H9 (cell line): Measurements from ENCODE around the gene TAGLN2. TPM values are rescaled to one million over a fixed set of nuclear protein-coding genes. Genes with fewer than 3 reads are reported as not detected.

Source experiments
- DNase-seq: peaks from one replicate; pipeline ENCODE4 v3.0.0-alpha.2; 2017
- H2AFZ ChIP-seq: one replicate; pipeline ENCODE4 v1.6.1; 2013; ENCODE audit warnings: mild to moderate bottlenecking, low read length, control low read depth, moderate library complexity
- H2AK5ac ChIP-seq: 2 replicates; pipeline ENCODE4 v1.6.1; 2013; ENCODE audit warnings: low read length, control low read depth, mixed read lengths; ENCODE audit not compliant: insufficient read length
- H2BK120ac ChIP-seq: one replicate; pipeline ENCODE4 v1.6.1; 2013; ENCODE audit warnings: low read depth, mild to moderate bottlenecking, low read length, control low read depth, inconsistent platforms; ENCODE audit not compliant: poor library complexity, severe bottlenecking
- H2BK12ac ChIP-seq: 2 replicates; pipeline ENCODE4 v1.6.1; 2013; ENCODE audit warnings: low read length, control low read depth, mixed read lengths, low read depth; ENCODE audit not compliant: insufficient read length
- H2BK15ac ChIP-seq: 2 replicates; pipeline ENCODE4 v1.6.1; 2013; ENCODE audit warnings: low read depth, low read length, control low read depth
- H2BK20ac ChIP-seq: one replicate; pipeline ENCODE4 v1.6.1; 2013; ENCODE audit warnings: low read depth, mild to moderate bottlenecking, low read length, control low read depth, inconsistent platforms; ENCODE audit not compliant: poor library complexity, severe bottlenecking
- H2BK5ac ChIP-seq: 2 replicates; pipeline ENCODE4 v1.6.1; 2013; ENCODE audit warnings: low read length, control low read depth, mixed read lengths; ENCODE audit not compliant: insufficient read length
- H3K14ac ChIP-seq: 2 replicates; pipeline ENCODE4 v1.6.1; 2013; ENCODE audit warnings: low read length, control low read depth; ENCODE audit not compliant: insufficient read depth
- H3K18ac ChIP-seq: 2 replicates; pipeline ENCODE4 v1.6.1; 2013; ENCODE audit warnings: low read depth, mild to moderate bottlenecking, mixed read lengths, low read length, control low read depth; ENCODE audit not compliant: insufficient read length
- H3K23ac ChIP-seq: 2 replicates; pipeline ENCODE4 v1.6.1; 2013; ENCODE audit warnings: low read length, control low read depth, mixed read lengths, low read depth; ENCODE audit not compliant: insufficient read length
- H3K23me2 ChIP-seq: 2 replicates; pipeline ENCODE4 v1.6.1; 2013; ENCODE audit warnings: low read depth, mild to moderate bottlenecking, mixed read lengths, low read length, control low read depth; ENCODE audit not compliant: insufficient read length, poor library complexity, severe bottlenecking
- H3K27ac ChIP-seq: 2 replicates; pipeline ENCODE4 v1.5.1; 2013; ENCODE audit warnings: low read length, control low read depth, mixed read lengths, low read depth; ENCODE audit not compliant: insufficient read length
- H3K27me3 ChIP-seq: 2 replicates; pipeline ENCODE4 v1.6.1; 2013; ENCODE audit warnings: low read length, control low read depth, inconsistent platforms; ENCODE audit not compliant: insufficient read depth
- H3K4ac ChIP-seq: 2 replicates; pipeline ENCODE4 v1.6.1; 2013; ENCODE audit warnings: low read depth, mild to moderate bottlenecking, control low read depth, inconsistent platforms, low read length, moderate library complexity
- H3K4me1 ChIP-seq: 2 replicates; pipeline ENCODE4 v1.6.1; 2013; ENCODE audit warnings: low read length, control low read depth, inconsistent platforms; ENCODE audit not compliant: insufficient read depth
- H3K4me2 ChIP-seq: 2 replicates; pipeline ENCODE4 v1.6.1; 2013; ENCODE audit warnings: low read length, control low read depth, mixed read lengths; ENCODE audit not compliant: insufficient read length, insufficient read depth
- H3K56ac ChIP-seq: 2 replicates; pipeline ENCODE4 v1.6.1; 2013; ENCODE audit warnings: low read depth, mild to moderate bottlenecking, mixed read lengths, low read length, control low read depth; ENCODE audit not compliant: insufficient read length
- H3K79me1 ChIP-seq: 2 replicates; pipeline ENCODE4 v1.6.1; 2013; ENCODE audit warnings: low read depth, mild to moderate bottlenecking, moderate library complexity, low read length, control low read depth, inconsistent platforms; ENCODE audit not compliant: insufficient read depth, poor library complexity, severe bottlenecking
- H3K79me2 ChIP-seq: 2 replicates; pipeline ENCODE4 v1.6.1; 2013; ENCODE audit warnings: low read length, control low read depth, inconsistent platforms; ENCODE audit not compliant: insufficient read depth
- H3K9ac ChIP-seq: 2 replicates; pipeline ENCODE4 v1.6.1; 2013; ENCODE audit warnings: low read length, control low read depth, mixed read lengths; ENCODE audit not compliant: insufficient read length; ENCODE audit errors: extremely low read depth
- H3K9me3 ChIP-seq: one replicate; pipeline ENCODE4 v1.6.1; 2013; ENCODE audit warnings: low read depth, low read length, inconsistent platforms; ENCODE audit not compliant: control insufficient read depth
- H3T11ph ChIP-seq: one replicate; pipeline ENCODE4 v1.6.1; 2013; ENCODE audit warnings: mild to moderate bottlenecking, low read length, control low read depth, inconsistent platforms
- H4K20me1 ChIP-seq: one replicate; pipeline ENCODE4 v1.6.1; 2013; ENCODE audit not compliant: control insufficient read depth, insufficient read length, insufficient read depth
- H4K5ac ChIP-seq: 2 replicates; pipeline ENCODE4 v1.6.1; 2013; ENCODE audit warnings: low read depth, mild to moderate bottlenecking, mixed read lengths, low read length, control low read depth; ENCODE audit not compliant: insufficient read length
- H4K8ac ChIP-seq: replicated peaks from 2 replicates; pipeline ENCODE4 v1.6.1; 2013; ENCODE audit warnings: low read length, control low read depth, mixed read lengths, low read depth; ENCODE audit not compliant: insufficient read length
- H4K91ac ChIP-seq: 2 replicates; pipeline ENCODE4 v1.6.1; 2013; ENCODE audit warnings: low read depth, mild to moderate bottlenecking, moderate library complexity, mixed read lengths, low read length, control low read depth; ENCODE audit not compliant: insufficient read length
- H3K27ac Mint-ChIP-seq, 3 experiments: 2 replicates in 2 of 3; 3 replicates in 1 of 3; pipeline ENCODE4 v1.8.0; 2020 to 2021; ENCODE audit warnings: mixed read lengths in 3 of 3, mild to moderate bottlenecking in 1 of 3, moderate library complexity in 1 of 3
- H3K27me3 Mint-ChIP-seq: 2 replicates; pipeline ENCODE4 v1.8.0; 2021; ENCODE audit warnings: low read depth, mild to moderate bottlenecking, moderate library complexity, mixed read lengths
- H3K36me3 Mint-ChIP-seq, 3 experiments: 2 replicates in 2 of 3; 3 replicates in 1 of 3; pipeline ENCODE4 v1.8.0; 2020 to 2021; ENCODE audit warnings: low read depth in 3 of 3, mixed read lengths in 3 of 3; ENCODE audit not compliant: insufficient read depth in 1 of 3
- H3K4me1 Mint-ChIP-seq, 2 experiments: 2 replicates each; pipeline ENCODE4 v1.8.0; 2020; ENCODE audit warnings: mixed read lengths in 2 of 2
- H3K4me3 Mint-ChIP-seq, 2 experiments: 2 replicates in 1 of 2; 3 replicates in 1 of 2; pipeline ENCODE4 v1.8.0; 2020 to 2021; ENCODE audit warnings: mild to moderate bottlenecking in 2 of 2, mixed read lengths in 2 of 2, moderate library complexity in 1 of 2
- H3K9me3 Mint-ChIP-seq, 2 experiments: 2 replicates in 1 of 2; 3 replicates in 1 of 2; pipeline ENCODE4 v1.8.0; 2020; ENCODE audit warnings: mild to moderate bottlenecking in 2 of 2, mixed read lengths in 2 of 2, moderate library complexity in 1 of 2
- CTCF ChIP-seq: fragments of 200-600 bp; sonication (generic); conservative IDR thresholded peaks from 3 replicates; pipeline ENCODE4 v1.8.0; 2021; ENCODE audit warnings: antibody characterized with exemption, mild to moderate bottlenecking
- WGBS: extraction: QIAGEN DNeasy Blood & Tissue Kit; methylation state at CpG from one replicate; pipeline ENCODE4 v1.1.7; 2013; ENCODE audit warnings: missing lambda C conversion rate, low lambda C conversion rate, mixed read lengths; ENCODE audit not compliant: insufficient read length; ENCODE audit errors: extremely low coverage; 5-methylcytosine and 5-hydroxymethylcytosine counted together
- total RNA-seq: library from RNA; stranded (reverse); gene quantifications from 2 replicates; pipeline ENCODE4 v1.2.1, GENCODE V29; 2021

Gene TAGLN2
- total RNA-seq, 1 experiment from 2014 or later = 76.7 TPM

GRCh38 chr1:159913451-159914192, 11.7 kb downstream of the TAGLN2 start:
- no peaks in the 10 kb centered on the region for H3K9me3 ChIP-seq
- Mint-ChIP-seq H3K27me3 (no peaks in the 10 kb centered on the region), H3K4me3 (peak overlapping the region; percentile 5 to 29; a peak in 3 of 5 replicates), H3K4me1 (peaks cover 68 to 69% of the 10 kb centered on the region in 2 experiments), H3K9me3 (no peaks in the 10 kb centered on the region; a peak in 1 of 5 replicates), H3K27ac (peak overlapping the region; percentile 11 to 50 (median 22); a peak in 5 of 7 replicates), H3K36me3 (peaks cover 0 to 14% (median 11%) of the 10 kb centered on the region in 3 experiments; a peak in 5 of 7 replicates)
- DNase-seq = peak; percentile 85
- H2BK5ac ChIP-seq = no peak overlapping the region
- no peaks in the 10 kb centered on the region for H3K79me2 ChIP-seq
- H4K5ac ChIP-seq = no peak overlapping the region
- H2BK15ac ChIP-seq = no peak overlapping the region
- peak overlapping the region; percentile 78 for H3K18ac ChIP-seq
- no peak overlapping the region; the same call in 1 of the 2 replicates for H3K14ac ChIP-seq
- no peak overlapping the region for H4K91ac ChIP-seq
- peaks cover 32% of the 10 kb centered on the region; the same call in 1 of the 2 replicates for H3K4me1 ChIP-seq
- no CpG with 5 or more reads among the region's 5 CpGs for WGBS
- H4K20me1 ChIP-seq = no peaks in the 10 kb centered on the region
- H4K8ac ChIP-seq = no peak overlapping the region
- H2BK120ac ChIP-seq = no peak overlapping the region
- H3K79me1 ChIP-seq = no peaks in the 10 kb centered on the region
- H2AFZ ChIP-seq = no peak overlapping the region
- no peaks in the 10 kb centered on the region for H3K27me3 ChIP-seq
- no peak overlapping the region; the same call in 1 of the 2 replicates for H3K4ac ChIP-seq
- no peak overlapping the region for H2BK20ac ChIP-seq
- no peak overlapping the region for H2AK5ac ChIP-seq
- H3K4me2 ChIP-seq = peak overlapping the region; percentile 27
- TF ChIP-seq CTCF = no peak
- no peaks in the 10 kb centered on the region for H3K23me2 ChIP-seq
- no peak overlapping the region for H3K23ac ChIP-seq
- H2BK12ac ChIP-seq = no peak overlapping the region
- H3K56ac ChIP-seq = no peak overlapping the region
- no peak overlapping the region for H3K9ac ChIP-seq
- no peak overlapping the region for H3T11ph ChIP-seq
- no peak overlapping the region for H3K27ac ChIP-seq
